ENCODE data around the gene EVI5L.

Gene EVI5L

DNA sequence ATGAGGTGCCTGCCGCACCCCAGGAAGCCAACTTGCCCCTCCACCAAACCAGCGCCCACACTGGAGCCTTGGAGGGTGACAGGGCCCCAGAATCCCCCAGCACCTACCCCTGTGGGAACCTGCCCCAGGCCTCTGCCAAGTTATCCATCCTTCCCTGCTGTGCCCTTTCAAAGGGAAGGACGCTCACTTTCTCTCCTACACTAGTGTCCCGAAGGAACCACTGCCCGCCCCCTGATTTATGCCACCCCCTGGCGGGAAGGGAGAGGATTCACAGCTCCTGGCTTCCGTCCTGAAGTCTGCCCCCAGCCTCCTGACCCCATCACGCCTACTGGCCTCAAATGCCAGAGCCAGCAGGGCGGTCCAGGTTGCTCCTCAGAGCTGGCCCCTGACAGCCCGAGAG, 1.4 kb downstream of the EVI5L start:
- peaks cover 1% of the 10 kb centered on the region for H3K27me3 Mint-ChIP-seq
- H3K36me3 Mint-ChIP-seq = no peaks in the 10 kb centered on the region
- H3K9me3 Mint-ChIP-seq = no peaks in the 10 kb centered on the region
- H3K4me1 Mint-ChIP-seq = peaks cover 23% of the 10 kb centered on the region
- H3K27ac Mint-ChIP-seq = no peak overlapping the region
- H3K4me3 Mint-ChIP-seq = peak overlapping the region; percentile 79

- H3K27ac Mint-ChIP-seq = no peak overlapping the region
- H3K36me3 Mint-ChIP-seq = no peaks in the 10 kb centered on the region
- peaks cover 23% of the 10 kb centered on the region for H3K4me1 Mint-ChIP-seq
- peaks cover 1% of the 10 kb centered on the region for H3K27me3 Mint-ChIP-seq
- H3K4me3 Mint-ChIP-seq = peak overlapping the region; percentile 79
- no peaks in the 10 kb centered on the region for H3K9me3 Mint-ChIP-seq
Measured at GRCh38 chr19:7832009-7832408, 2.0 kb downstream of the EVI5L start.

GRCh38 chr19:7832781-7833180, 2.8 kb downstream of the EVI5L start:
- Mint-ChIP-seq H3K9me3 (no peaks in the 10 kb centered on the region), H3K36me3 (no peaks in the 10 kb centered on the region), H3K27ac (no peak overlapping the region), H3K27me3 (peaks cover 1% of the 10 kb centered on the region), H3K4me3 (no peak overlapping the region), H3K4me1 (peaks cover 23% of the 10 kb centered on the region)

DNA sequence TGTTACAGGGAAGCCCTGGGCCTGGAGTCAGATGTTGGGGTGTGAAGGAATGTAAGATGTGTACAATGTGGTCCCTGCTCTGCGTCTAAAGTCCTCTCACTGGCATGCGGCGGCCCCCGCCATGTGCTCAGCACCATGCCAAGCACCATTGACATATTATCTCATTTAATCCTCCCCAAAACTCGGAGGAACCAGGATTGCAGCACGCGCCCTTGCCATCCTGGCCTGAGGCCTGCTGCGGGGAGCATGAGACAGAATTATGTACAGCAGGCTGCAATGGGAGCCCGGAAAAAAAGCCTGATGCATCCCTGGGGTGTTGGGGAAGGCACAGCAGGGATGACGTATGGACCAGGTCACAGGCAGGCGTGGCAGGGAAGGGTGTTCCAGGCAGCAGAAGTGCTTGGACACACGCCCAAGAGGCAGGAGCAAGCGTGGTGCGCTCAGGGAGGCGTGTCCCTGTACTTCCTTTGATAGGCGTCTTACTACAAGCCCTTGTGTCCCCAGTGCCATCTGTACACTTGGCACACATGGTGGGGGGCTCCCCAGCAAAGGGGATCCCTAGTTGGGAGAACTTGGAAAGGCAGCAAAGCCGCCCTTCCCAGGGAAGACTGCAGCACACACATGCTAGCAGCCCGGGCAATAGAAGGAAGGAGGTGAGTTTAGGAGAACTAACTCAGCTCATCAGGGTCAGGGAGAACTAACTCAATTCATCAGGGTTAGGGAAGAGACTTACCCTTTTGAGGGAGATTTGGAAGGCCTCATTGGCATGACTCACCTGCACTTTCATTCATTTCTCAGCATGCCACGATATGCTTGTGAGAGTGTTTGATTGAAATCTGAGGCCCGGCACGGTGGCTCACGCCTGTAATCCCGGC, 3.4 kb downstream of the EVI5L start:
- peaks cover 23% of the 10 kb centered on the region for H3K4me1 Mint-ChIP-seq
- H3K27ac Mint-ChIP-seq = no peak overlapping the region
- no peaks in the 10 kb centered on the region for H3K9me3 Mint-ChIP-seq
- H3K36me3 Mint-ChIP-seq = peaks cover under 1% of the 10 kb centered on the region
- no peak overlapping the region for H3K4me3 Mint-ChIP-seq
- peaks cover 1% of the 10 kb centered on the region for H3K27me3 Mint-ChIP-seq

- Mint-ChIP-seq H3K4me1 (no peaks in the 10 kb centered on the region), H3K27ac (no peak overlapping the region), H3K4me3 (no peak overlapping the region), H3K27me3 (no peaks in the 10 kb centered on the region), H3K36me3 (peaks cover 2% of the 10 kb centered on the region), H3K9me3 (no peaks in the 10 kb centered on the region)
Measured at GRCh38 chr19:7839476-7839875, 9.5 kb downstream of the EVI5L start.

DNA sequence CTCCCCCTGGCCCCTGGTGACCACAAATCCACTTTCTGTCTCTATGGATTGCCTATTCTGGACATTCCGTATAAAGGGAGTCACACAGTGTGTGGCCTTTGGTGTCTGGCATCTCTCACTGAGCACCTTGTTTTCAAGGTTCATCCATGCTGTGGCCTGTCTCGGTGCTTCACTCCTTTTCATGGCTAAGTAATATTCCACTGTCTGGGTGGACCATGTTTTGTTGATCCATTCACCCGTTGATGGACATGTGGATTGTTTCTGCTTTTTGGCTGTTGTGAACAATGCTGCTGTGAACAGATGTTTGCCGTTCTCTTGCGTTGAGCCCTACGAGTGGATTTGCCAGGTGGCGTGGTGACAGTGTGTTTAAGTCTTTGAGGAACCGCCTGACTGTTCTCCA, 10.6 kb downstream of the EVI5L start:
- Mint-ChIP-seq H3K27me3 (no peaks in the 10 kb centered on the region), H3K9me3 (no peaks in the 10 kb centered on the region), H3K4me3 (no peak overlapping the region), H3K27ac (no peak overlapping the region), H3K36me3 (peaks cover 2% of the 10 kb centered on the region), H3K4me1 (no peaks in the 10 kb centered on the region)

GRCh38 chr19:7841751-7842660, 12.0 kb downstream of the EVI5L start:
- Mint-ChIP-seq H3K9me3 (no peaks in the 10 kb centered on the region), H3K36me3 (peaks cover 2% of the 10 kb centered on the region), H3K4me3 (no peak overlapping the region), H3K27ac (no peak overlapping the region), H3K4me1 (no peaks in the 10 kb centered on the region), H3K27me3 (no peaks in the 10 kb centered on the region)

GRCh38 chr19:7842661-7843294, 12.8 kb downstream of the EVI5L start:
- Mint-ChIP-seq H3K27ac (no peak overlapping the region), H3K4me1 (no peaks in the 10 kb centered on the region), H3K36me3 (peaks cover 2% of the 10 kb centered on the region), H3K27me3 (no peaks in the 10 kb centered on the region), H3K9me3 (no peaks in the 10 kb centered on the region), H3K4me3 (no peak overlapping the region)

- Mint-ChIP-seq H3K27ac (no peak overlapping the region), H3K9me3 (no peaks in the 10 kb centered on the region), H3K4me3 (no peak overlapping the region), H3K36me3 (peaks cover under 1% of the 10 kb centered on the region), H3K27me3 (no peaks in the 10 kb centered on the region), H3K4me1 (no peaks in the 10 kb centered on the region)
Measured at GRCh38 chr19:7843521-7843920, 13.5 kb downstream of the EVI5L start.

DNA sequence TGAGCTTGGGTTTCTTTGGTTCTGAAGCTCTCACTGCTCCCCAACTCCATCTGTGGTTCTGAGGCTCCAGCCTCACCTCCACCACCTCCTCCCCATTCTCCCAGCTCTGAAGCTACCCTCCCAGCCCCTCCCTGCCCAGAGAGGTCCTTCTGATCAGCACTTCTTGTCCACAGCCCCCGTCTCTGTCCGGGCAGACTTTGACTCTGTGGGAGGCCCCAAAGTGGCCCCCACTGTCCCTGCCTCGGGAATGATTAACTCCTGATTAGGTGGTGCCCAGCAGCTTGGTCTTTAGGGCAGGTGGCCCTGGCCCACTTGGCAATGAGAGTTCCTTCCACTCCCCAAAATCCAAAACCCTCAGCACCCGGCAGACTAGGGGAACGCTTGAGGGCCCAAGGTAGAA, 14.4 kb downstream of the EVI5L start:
- no peaks in the 10 kb centered on the region for H3K36me3 Mint-ChIP-seq
- H3K4me3 Mint-ChIP-seq = no peak overlapping the region
- no peaks in the 10 kb centered on the region for H3K4me1 Mint-ChIP-seq
- H3K27me3 Mint-ChIP-seq = no peaks in the 10 kb centered on the region
- no peak overlapping the region for H3K27ac Mint-ChIP-seq
- H3K9me3 Mint-ChIP-seq = no peaks in the 10 kb centered on the region

DNA sequence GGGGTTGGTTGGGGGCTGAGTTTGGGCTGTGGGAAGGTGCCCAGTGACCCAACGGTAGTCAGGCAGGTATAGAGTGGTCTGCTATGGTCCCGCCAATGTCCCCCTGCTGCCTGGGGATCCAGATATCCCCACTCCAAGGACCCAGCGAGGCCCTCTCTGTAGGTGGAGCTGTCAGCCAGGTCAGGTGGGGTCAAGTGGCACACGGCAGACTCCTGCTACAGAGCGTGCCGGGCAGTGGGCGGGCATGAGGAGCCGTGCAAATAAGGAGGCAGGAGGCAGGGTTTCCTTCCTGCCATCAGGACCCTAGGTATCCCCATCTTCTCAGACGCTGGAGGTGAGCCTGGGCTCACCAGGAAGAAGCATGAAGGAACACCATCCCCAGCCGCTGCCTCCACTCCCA, 14.9 kb downstream of the EVI5L start:
- no peak overlapping the region for H3K27ac Mint-ChIP-seq

GRCh38 chr19:7845390-7846154, 15.6 kb downstream of the EVI5L start:
- no peak overlapping the region for H3K27ac Mint-ChIP-seq
- H3K9me3 Mint-ChIP-seq = no peaks in the 10 kb centered on the region
- no peaks in the 10 kb centered on the region for H3K27me3 Mint-ChIP-seq
- no peaks in the 10 kb centered on the region for H3K36me3 Mint-ChIP-seq
- no peaks in the 10 kb centered on the region for H3K4me1 Mint-ChIP-seq
- H3K4me3 Mint-ChIP-seq = no peak overlapping the region

More for the DNA sequence above, 14.9 kb downstream of the EVI5L start:
- Mint-ChIP-seq H3K27me3 (no peaks in the 10 kb centered on the region), H3K4me3 (no peak overlapping the region), H3K36me3 (no peaks in the 10 kb centered on the region), H3K4me1 (no peaks in the 10 kb centered on the region), H3K9me3 (no peaks in the 10 kb centered on the region)

- Mint-ChIP-seq H3K4me3 (no peak overlapping the region), H3K27ac (no peak overlapping the region), H3K9me3 (no peaks in the 10 kb centered on the region), H3K36me3 (no peaks in the 10 kb centered on the region), H3K27me3 (no peaks in the 10 kb centered on the region), H3K4me1 (no peaks in the 10 kb centered on the region)
Measured at GRCh38 chr19:7846155-7846646, 16.2 kb downstream of the EVI5L start.

GRCh38 chr19:7847664-7848063, 17.6 kb downstream of the EVI5L start:
- no peaks in the 10 kb centered on the region for H3K36me3 Mint-ChIP-seq
- no peak overlapping the region for H3K4me3 Mint-ChIP-seq
- H3K27ac Mint-ChIP-seq = no peak overlapping the region

More at GRCh38 chr19:7847664-7848063, 17.6 kb downstream of the EVI5L start:
- Mint-ChIP-seq H3K27me3 (no peaks in the 10 kb centered on the region), H3K4me1 (no peaks in the 10 kb centered on the region), H3K9me3 (no peaks in the 10 kb centered on the region)
